ENCODE results near the gene SFXN5.
A peak's percentile ranks its signal among the peaks of the same experiment; 100 is the strongest.

The SFXN5 gene

DNA sequence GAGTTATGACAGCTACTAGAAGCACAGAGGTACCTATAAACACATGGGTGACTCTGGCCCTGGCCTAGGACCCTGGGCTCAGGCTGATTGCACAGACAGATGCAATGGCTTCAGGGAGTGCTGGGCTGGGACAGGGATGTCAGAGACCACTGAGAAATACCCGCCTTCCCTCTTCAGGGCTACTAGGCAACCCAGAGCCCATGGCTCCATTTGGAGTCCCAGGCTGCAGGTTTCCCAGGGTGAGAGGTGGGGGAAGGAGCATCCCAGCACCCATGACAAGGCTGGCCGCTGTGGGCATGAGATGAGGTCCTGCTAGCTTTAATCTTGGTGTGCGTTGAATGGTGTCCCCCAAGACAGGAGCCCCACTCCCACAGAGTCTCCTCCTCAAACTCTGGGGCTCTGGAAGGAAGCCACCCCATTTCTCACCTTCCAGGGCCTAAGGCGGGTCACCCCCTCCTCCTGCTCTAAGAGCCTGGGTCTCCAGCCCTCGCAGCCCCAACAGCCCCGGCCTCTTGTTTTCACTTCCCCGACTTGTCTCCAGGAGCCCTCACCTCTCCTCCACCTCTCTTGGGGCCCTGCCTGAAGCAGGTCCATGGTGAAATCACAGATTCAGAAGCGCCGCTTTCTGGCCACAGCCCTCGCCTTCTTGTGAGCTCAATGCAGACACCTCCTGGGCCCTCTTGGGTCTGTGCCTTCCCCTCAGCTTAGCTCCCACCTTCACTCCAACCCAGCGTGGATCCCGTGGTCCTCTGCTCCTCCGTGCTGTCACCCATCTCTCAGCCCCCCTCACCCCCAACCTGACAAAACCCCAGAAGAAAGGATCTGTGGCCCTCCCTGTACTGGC is 112.7 kb downstream of the SFXN5 start:
- DNase-seq (ENCODE audit: low read depth, low spot score) = no peak

DNA sequence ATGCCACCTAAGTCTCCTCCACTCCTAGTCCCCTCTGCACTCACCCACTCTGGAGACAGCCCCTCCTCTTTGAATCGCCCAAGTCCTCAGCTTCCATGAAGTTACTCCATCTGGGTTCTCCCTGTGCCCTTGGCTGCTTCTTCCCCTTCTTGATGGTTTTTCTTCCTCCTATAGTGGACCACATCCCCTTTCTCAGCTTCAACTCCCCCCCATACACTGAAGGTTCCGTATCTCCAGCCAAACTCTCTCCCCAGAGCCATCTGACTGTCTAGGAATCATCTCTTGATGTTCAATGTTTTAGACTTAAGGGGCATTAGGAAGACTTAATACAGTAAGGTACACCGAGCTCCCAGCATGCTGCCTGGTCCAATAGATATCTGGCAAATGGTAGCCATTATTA is 114.6 kb downstream of the SFXN5 start:
- no peak for DNase-seq (ENCODE audit: low read depth, low spot score)

DNA sequence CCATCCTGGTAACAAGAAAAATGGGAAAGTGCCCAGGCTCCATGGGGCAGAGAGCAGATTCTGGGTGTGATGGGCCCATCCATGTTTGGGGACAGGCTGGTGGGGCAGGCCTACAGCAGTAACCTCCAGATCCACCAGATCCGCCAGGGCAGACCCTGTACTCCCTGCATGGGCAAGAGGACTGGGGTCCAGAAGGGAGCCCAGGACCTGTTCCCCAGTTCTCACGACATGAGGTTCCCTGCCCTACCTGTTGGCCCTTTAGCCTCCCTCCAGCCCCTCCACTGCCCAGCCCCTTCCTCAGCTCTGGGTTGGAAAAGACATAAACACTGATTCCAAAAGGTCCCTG is 115.5 kb downstream of the SFXN5 start:
- no peak for DNase-seq (ENCODE audit: low read depth, low spot score)

DNA sequence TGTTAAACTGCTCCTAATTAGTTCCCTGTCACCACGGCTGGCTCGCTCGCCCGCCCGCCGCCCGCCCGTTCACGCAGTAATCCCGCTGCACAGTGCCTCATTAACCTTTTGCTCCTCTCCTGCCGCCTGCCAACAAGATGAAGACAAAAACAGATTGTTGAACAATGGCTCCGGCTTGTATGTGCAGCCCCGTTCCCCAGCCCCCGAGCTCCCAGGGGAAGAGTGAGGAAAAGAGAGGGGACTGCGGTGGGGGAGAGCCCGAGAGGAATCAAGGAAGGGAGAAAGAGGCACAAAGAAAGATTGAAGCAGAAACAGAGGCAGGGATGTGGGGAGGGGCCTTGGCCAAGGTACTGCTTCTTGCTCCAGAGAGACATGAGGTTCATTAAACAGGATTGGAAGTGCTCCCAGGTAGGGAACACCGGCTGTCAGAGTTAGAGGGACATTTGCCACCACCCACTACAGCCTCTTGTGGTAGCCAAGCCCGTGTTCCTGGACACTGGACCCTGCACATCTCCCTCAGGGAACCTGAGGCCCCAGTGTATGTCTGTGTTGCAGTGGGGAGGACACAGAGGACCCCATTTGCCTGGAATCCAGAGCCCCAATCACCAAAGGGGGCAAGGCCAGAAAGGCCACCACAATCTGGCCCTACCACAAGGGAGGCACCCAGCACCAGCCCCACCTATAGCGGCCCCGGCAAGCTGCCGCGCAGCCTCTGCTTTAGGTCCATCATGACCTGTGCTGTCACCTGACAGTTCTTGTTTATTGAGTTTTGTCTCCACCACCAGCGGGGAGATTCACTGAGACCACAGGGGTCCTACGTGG is 116.1 kb downstream of the SFXN5 start:
- DNase-seq (ENCODE audit: low read depth, low spot score) = no peak

DNA sequence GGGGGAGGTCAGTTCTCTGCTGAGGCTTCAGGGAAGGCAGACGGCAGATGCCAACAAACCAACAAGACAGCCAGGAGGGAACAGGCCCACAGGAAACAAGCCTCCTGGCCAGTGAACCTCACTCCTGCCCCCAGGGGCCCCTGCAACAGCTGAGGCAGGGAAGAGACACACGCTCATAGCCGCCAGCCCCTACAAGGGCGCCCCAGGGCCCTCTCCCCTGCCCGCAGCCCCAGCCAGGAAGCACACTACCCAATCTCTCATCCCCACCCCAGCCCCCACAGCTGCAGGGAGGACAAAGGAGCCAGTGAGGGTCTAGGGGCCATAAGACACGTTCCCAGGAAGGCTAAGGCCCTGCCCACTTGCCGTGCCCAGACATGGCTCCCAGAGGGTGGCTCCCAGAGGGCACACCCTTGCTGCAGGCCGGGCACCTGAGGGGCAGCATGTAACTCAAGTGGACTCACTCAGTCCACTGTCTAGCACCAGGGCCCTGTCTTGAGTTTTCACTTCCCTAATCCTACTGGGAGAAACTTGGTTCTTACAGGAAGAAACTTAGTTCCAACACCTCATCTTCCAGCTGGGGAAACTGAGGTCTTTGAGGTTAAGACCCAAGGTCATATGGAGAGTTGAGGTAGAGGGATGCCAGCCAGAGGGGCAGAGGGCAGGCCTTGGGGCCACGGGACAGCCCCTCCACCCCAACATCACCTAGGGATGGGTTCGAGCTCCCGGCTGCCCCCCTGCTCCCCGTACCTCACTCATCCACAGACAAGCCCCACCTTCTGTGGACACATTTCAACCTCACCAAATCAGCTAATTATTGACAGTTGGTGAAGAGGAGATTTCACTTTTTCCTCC is 116.9 kb downstream of the SFXN5 start:
- DNase-seq (ENCODE audit: low read depth, low spot score) = no peak

DNA sequence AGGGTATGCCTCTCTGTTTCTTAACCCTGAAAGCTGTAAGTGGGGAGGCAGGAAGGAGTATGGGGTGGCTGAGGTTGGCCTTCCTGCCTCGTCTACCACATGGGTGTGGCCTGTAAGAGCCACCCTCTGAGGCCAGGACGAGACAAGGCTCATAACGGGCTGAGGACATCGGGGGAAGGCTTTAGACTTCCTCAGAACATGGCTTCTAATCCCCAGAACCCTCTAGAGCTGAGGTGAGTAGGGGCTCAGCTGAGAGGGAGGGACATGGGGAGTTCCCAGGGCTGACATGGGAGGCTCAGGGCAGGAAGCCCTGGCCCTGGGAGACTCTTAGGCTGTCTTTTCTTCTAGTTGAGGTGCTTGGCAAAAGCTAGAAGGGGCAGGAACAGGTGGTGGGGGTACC is 117.5 kb downstream of the SFXN5 start:
- DNase-seq (ENCODE audit: low read depth, low spot score) = no peak

DNA sequence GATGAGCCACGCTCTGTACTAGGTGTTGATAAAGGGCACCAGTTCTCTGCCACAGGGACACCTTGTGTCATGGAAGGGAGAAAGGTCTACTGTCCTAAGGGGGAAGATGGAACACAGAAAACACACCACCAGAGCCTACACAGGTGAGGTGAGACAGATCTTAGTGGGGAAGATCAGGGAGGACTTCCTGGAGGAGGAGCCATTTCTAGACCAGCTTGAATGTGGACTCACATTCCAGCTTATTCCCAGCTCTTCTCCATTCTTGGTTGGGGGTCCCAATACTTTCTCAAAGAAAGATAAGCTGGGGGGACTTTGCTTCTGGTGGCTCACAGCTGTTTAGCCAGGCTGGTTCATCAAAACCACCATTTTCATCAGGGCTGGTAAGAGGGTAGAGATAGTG is 118.0 kb downstream of the SFXN5 start:
- DNase-seq (ENCODE audit: low read depth, low spot score) = no peak

DNA sequence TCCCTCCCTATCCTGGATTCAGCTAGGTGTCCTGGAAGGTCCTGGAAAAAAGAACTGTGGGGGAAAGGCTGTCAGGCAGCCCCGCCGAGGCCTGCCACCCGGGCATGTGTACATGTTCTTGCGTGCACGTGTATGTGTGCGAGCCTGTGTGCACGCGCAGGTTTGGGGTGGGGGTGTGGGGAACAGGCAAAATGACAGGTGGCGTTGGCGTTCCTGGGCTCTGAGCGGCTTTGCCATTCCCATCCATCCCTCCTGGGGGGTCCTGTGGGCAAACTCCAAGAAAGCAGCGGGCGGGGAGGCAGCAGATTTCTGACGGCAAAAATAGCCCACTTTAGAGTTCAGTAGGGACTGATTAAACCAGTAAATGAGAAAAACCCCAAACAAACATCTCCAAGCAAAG is 118.6 kb downstream of the SFXN5 start:
- DNase-seq (ENCODE audit: low read depth, low spot score) = no peak

DNA sequence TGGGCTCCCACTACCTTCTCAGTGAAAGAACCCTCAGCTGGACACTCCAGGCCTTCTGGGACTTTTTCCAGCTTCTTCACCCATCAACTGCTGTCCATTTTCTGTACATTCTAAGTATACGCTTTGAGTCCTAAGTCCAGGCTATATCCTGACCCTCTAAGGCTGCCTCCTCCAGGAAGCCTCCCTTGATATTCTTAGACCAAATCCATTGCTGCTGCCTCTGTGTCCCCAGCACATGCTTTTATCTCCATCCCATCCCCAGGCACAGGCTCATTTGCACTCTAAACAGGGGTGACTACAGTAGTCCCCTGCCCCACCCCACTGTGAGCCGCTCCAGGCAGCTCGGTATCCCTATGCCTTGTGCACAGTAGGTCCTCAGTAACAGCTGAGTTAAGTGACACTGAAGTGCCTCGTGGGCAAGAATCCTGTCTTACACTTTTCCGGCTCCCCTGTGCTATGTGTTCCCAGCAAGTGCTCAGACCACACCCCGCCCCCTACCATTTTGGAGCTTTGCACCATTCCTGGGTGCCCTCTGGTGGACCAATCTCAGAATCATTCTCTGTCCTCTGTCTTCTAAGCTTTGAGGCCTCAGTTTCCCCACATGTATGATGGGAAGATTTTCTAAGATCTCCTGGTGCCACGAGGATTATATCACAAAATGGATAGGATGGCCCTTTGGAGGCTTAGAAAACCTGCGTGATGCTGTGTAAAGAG is 119.2 kb downstream of the SFXN5 start:
- no peak for DNase-seq (ENCODE audit: low read depth, low spot score)

DNA sequence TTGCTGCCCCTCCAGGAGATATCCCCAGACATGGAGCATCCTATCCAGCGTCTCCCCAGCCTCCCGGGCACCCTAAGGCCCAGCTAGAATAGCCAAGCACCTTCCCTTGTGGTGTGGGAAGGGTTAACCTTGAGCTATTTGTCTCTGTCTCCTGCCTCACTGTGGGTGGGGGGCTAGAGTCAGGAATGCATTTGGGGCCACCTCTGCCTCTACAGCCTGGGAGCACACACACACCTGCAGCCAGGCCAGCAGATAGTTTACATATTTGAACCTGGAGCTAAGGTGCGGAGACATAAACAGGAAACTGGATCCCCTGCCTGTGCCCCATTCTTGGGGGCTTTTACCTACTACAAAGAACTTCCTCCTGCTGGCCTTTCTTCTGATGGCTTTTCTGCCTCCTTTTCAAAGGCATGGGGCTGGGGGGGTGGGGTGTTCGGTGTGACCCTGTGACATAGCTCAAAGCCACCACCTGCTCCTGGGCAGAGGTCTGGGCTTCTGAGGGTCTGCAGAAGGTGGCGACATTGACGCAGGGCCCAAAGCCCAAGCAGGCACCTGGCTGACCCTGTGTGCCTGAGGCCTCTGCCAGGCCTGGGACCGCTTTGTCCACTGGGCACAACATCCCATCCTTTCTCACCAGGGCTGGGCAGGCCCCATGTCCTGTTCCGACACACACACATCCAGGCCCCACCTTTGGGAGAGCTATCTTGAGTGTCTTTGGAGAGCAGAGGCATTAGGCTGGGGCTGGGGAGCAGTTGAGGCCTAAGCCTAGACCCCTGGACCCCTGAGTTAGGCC is 120.0 kb downstream of the SFXN5 start:
- DNase-seq (ENCODE audit: low read depth, low spot score) = peak; percentile 97

DNA sequence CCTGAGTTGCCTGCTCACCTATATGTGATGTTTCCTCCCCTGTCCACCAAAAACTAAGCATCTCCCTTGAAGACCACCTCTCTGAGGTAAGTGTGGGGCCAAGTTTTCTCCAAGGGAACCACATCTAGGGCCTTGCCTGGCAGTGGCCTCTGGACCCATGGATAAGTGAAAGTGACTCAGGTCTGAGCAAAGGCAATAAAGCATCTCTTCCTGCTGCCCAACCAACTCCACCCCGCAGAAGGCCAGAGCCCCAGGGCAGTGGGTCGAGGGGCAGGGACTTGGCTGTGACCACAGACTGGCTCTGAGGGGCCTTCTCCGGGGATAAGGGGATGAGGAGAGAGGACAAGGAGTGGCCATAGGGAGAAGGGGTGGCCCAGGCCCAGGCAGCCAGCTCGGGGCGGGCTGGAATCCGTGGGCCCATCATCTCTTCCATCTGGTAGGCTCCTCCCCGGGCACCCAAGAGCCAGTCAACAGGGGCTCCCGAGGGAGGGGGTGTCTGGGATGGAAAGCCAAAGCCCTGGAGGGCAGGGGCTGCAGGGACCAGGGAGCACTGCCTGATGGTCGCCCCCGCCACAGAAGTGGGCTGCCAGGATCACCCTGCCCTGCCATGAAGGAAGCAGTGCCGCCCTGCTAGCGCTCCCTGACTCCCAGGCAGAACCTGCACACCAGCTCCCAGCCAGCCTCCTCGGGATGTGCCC is 120.8 kb downstream of the SFXN5 start:
- no peak for DNase-seq (ENCODE audit: low read depth, low spot score)

DNA sequence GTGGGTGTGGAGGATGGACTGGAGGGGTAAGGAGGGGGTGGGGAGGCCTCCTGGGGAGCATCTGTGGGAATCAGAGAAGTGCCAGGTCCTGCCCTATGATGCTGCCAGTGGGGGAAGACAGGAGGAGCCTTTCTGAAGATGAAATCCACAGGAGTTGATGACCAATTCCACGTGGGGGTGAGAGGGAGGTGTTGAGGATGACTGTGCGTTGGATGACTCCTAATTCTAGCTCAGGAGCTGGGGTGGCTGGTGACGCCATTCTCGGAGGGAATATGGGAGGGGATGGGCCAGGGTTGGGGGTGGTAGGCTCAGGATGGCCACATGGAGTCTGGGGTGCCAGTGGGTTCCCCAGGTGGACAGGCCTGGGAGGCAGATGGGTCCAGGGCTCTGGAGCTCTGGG is 121.9 kb downstream of the SFXN5 start:
- DNase-seq (ENCODE audit: low read depth, low spot score) = no peak

DNA sequence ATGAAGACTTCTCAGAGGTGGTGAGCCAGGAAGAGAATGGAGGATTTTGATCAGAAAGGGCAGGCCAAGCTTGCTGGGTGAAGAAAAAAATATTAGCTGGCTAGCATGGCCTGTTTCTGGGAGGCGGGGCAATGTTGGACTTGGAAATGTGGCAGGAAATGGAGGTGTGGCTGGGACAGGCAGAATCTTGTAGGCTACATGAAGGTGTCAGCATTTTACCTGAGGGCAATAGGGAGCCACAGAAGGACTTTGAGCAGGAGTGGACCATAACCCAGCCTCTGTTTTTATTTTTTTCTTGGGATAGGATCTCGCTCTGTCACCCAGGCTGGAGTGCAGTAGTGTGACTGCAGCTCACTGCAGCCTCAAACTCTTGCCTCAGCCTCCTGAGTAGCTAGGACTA is 122.5 kb downstream of the SFXN5 start:
- no peak for DNase-seq (ENCODE audit: low read depth, low spot score)

DNA sequence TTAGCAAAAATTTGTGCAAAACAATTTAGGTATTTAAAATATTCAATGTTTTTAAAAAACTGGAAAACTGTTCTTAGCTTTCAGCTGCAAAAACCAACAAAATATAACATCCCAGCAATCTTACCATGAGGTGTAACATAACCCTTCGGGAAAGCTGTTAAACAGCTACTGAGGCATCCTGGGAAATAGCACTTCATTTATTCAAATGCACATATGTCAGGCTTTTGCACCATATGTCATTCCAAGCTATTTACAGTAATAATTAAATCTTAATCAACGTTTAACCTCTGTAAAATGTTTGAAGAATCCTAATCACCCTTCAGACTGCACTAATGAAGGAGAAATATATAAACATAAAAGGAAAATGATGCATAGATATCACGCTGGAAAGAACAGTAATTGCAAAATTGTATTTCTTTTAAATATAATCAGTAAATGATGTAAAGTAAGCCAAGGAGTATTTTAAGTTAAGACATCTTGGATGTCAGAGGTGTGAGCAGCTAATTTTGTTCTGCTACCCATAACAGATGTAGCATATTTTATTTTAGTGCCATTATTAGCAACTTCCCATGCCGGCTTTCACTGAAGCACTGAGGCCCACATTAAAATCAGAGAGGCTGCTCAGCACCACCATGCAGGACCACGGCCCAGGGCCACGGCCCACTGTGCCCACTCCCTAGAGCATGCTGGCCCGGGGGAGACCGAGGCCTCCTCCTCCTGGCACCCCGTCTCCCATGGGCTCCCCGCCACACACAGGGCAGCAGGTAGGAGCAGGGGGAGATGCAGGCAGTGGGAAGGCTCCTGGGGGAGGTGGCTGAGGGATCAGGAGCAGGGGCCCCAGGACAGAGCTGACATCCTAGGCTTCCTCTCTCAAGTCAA is 123.3 kb downstream of the SFXN5 start:
- DNase-seq (ENCODE audit: low read depth, low spot score) = no peak

DNA sequence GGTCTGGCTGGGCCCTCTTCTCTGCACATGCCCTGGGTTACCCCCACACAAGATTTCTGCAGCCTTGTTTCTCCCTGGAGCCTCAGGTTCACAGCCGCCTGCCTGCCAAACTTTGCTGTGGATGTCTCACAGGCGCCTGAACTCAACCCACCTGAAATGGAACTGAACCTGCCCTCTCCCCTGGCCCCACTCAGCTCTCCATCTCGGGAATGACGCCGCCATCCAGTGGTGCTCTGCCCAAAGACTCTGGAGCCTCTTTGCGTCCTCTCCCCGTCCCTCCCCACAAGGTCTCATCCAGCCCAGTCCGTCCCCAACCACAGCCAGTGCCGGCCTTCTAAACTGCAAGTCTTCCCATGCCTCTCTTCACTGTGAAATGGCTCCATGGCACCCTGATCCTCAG is 125.0 kb downstream of the SFXN5 start:
- no peak for DNase-seq (ENCODE audit: low read depth, low spot score)

DNA sequence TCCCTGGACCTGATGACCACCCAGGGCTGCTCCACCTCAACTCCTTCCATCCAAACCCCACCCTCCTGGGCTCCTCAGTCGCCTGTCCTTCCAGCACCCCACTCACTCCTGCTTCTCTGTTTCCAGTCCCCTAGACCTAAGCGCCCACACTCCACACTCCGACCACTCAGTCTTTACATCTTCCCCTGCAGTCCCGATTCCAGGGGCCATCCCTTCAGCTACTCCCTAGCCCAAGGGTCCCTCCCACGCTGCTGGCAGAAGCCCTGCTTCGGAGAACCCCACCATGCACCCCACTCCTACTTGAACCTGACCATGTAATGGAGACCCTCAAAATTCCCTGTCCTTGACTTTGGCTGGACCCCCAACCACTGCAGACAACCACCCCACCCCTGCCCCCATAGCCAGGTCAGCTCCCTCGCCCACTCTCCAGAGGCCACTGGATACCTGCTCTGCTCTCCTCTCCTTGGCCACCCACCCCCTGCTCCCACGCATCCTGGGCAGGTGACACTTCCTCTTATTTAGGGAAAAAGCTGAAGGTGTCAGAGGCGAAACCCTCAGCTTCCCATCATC is 126.0 kb downstream of the SFXN5 start:
- DNase-seq (ENCODE audit: low read depth, low spot score) = no peak

DNA sequence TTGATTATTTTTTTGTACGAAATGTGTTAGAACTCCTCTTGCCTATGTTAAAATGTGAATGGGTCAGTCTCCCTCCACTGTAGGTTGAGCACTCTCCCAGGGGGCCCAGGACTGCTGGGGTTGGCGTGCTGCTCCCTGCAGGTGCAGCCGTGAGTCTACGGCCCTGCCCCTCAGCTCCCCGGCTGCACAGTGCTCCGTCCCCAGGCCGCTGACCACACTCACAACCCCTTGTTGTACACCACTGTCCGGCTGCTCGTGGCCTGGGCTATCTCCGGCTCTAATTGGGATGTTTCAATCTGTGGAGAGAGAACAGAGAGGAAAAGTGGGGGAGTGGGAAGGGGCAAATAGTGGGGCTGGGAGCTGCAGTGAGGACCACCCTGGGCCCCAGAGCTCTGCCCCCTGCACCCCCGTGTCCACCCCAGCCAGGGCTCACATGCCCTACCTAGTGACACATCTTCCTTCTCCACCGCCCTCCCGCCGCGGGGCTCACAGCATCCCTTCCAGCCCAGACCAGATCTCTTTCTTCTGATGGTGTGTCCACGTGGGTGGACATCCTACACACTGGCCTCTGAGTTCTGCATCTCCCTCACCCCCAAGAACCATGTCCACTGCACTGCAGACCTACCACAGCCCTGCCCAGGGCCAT is 126.6 kb downstream of the SFXN5 start:
- no peak for DNase-seq (ENCODE audit: low read depth, low spot score)
